ENCODE results near the gene CYP27B1.
"Not testable (repeated sequence)": the region's sequence is repeated elsewhere in the genome, so short reads cannot be mapped to it uniquely, and the experiment has no call there.

CYP27B1 gene

DNA sequence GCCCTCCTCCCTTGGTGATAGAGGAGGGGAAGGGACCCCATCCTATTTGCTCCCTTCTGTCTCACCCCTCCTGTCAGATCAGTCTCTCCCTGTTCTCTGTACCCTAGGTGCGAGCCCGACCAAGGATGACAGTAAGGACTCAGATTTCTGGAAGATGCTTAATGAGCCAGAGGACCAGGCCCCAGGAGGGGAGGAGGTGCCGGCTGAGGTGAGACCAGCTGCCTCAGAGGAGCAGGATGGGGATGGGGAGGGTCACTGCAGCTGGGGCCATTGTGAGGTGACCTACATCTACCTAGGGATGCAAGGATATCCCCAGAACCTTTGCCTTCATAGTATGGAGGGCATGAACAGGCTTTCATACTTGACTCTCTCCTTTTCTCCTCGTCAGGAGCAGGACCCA lies 50.6 kb downstream of the CYP27B1 start:
- no peak overlapping the region for H3K4me3 ChIP-seq (ENCODE audit: low read depth, low read length)
- DNase-seq (ENCODE audit: low read depth, low spot score) = no peak
- CTCF ChIA-PET = interaction anchor here (3.4 kb wide), 1 partner anchor 9 kb away, joined by 20 read pairs; no protein-coding TSS in a partner anchor
- TF ChIP-seq, protein P1, sequence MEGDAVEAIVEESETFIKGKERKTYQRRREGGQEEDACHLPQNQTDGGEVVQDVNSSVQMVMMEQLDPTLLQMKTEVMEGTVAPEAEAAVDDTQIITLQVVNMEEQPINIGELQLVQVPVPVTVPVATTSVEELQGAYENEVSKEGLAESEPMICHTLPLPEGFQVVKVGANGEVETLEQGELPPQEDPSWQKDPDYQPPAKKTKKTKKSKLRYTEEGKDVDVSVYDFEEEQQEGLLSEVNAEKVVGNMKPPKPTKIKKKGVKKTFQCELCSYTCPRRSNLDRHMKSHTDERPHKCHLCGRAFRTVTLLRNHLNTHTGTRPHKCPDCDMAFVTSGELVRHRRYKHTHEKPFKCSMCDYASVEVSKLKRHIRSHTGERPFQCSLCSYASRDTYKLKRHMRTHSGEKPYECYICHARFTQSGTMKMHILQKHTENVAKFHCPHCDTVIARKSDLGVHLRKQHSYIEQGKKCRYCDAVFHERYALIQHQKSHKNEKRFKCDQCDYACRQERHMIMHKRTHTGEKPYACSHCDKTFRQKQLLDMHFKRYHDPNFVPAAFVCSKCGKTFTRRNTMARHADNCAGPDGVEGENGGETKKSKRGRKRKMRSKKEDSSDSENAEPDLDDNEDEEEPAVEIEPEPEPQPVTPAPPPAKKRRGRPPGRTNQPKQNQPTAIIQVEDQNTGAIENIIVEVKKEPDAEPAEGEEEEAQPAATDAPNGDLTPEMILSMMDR (IDR thresholded peaks at IDR 0.05; ENCODE audit: insufficient read depth, low read length, missing control alignments) = no peak
- POLR2A ChIA-PET = no interaction called here

DNA sequence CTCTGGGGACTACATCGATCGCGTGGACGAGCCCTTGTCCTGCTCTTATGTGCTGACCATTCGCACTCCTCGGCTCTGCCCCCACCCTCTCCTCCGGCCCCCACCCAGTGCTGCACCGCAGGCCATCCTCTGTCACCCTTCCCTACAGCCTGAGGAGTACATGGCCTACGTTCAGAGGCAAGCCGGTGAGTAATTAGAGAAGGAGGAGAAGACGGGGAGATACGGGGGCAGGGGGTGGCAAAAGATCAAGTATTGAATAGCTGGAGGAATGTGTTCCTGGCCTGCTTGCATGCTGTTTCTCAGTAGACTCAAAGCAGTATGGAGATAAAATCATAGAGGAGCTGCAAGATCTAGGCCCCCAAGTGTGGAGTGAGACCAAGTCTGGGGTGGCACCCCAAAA lies 51.1 kb downstream of the CYP27B1 start:
- TF ChIP-seq, protein P1 (IDR thresholded peaks at IDR 0.05; ENCODE audit: insufficient read depth, low read length, missing control alignments) = no peak
- POLR2A ChIA-PET = interaction anchor here (0.6 kb wide), 1 partner anchor 9 kb away, joined by 3 read pairs; no protein-coding TSS in a partner anchor

DNA sequence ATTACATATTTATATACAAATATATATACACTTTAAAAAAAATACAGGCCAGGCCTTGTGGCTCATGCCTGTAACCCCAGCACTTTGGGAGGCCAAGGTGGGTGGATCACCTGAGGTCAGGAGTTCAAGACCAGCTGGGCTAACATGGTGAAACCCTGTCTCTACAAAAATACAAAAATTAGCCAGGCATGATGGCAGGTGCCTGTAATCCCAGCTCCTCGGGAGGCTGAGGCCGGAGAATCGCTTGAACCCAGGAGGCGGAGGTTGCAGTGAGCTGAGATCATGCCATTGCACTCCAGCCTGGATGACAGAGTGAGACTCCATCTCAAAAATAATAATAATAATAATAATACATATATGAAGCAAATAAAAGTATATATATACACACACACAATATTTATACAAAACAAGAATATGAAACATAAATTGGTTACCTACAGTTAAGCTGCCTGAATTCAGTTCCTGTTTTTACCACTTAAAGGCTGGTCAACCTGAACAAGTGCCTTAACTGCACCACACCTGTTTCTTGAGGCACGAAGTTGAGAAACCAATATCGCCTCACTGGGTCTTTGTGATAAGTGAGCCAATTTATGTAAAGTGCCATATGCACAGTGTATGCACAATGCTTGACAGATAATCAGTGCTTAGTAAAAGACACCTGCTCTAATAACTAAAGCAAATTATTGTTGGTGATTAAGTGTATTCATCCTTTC lies 51.7 kb downstream of the CYP27B1 start:
- ChIA-PET CTCF (interaction anchor here (3.4 kb wide), 1 partner anchor 11 kb away, joined by 20 read pairs; no protein-coding TSS in a partner anchor), POLR2A (interaction anchor here (0.6 kb wide), 1 partner anchor 8 kb away, joined by 3 read pairs; no protein-coding TSS in a partner anchor)
- not testable (repeated sequence) for H3K4me3 ChIP-seq (ENCODE audit: low read depth, low read length); DNase-seq (ENCODE audit: low read depth, low spot score)

More for the DNA sequence above, 51.1 kb downstream of the CYP27B1 start:
- no peak overlapping the region for H3K4me3 ChIP-seq (ENCODE audit: low read depth, low read length)
- CTCF ChIA-PET = interaction anchor here (3.4 kb wide), 1 partner anchor 10 kb away, joined by 20 read pairs; no protein-coding TSS in a partner anchor
- DNase-seq (ENCODE audit: low read depth, low spot score) = no peak

DNA sequence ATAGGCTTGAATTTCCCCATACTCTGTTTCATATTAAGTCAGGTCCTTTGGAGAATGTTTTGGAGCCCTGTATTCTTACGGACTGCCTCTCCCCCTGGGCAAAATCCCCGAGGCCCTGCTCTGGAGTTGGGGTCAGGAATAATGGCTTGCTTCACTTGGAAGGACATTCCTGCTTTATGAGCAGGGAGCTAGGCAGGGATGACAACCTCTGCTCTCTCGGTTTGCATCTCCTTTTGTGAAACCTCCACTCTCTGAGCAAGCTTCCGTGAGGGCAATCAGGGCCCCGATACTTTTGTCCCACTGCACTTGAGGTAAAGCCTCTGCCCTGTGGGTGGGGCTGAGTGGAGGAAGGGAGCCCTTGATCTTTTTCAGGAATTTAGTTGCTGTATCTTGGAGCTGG lies 53.7 kb downstream of the CYP27B1 start:
- TF ChIP-seq, protein P1 (IDR thresholded peaks at IDR 0.05; ENCODE audit: insufficient read depth, low read length, missing control alignments) = no peak
- no peak overlapping the region for H3K4me3 ChIP-seq (ENCODE audit: low read depth, low read length)
- CTCF ChIA-PET = interaction anchor here (0.9 to 2.0 kb wide), 3 partner anchors 10 to 132 kb away, joined by 3 to 10 read pairs (median 5); no protein-coding TSS in a partner anchor
- POLR2A ChIA-PET = no interaction called here
- DNase-seq (ENCODE audit: low read depth, low spot score) = no peak

DNA sequence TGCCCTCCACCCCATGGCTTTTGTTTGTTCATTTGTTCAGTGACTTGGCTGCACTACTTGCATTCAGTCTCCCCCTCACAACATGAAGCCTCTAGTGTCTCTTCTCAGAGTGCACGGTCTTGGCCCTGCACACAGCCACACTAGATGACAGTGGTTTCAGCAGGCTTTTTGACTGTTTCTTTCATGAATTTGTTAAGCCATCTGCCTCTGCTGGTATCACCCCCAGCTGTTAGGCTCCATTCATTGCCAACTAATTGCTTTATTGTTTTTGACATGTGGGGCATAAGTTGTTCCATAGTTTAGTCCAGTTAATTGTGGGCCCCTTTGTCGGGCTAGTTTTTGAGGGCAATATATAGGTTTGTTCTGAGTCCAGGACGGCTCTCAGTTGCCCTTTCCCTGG lies 54.2 kb downstream of the CYP27B1 start:
- TF ChIP-seq, protein P1 (IDR thresholded peaks at IDR 0.05; ENCODE audit: insufficient read depth, low read length, missing control alignments) = no peak
- CTCF ChIA-PET = interaction anchor here (0.9 to 2.0 kb wide), 2 partner anchors 10 to 14 kb away, joined by 3 to 10 read pairs; no protein-coding TSS in a partner anchor
- POLR2A ChIA-PET = no interaction called here
- DNase-seq (ENCODE audit: low read depth, low spot score) = no peak
- no peak overlapping the region for H3K4me3 ChIP-seq (ENCODE audit: low read depth, low read length)

Measured in AG04449 (cell line).